NOMO-1 (cell line): Measurements from ENCODE around the gene GABPB1.

ENCODE experiments used
- DNase-seq, 2 experiments: peaks; one replicate each; lab custom pipeline; 2025; ENCODE audit not compliant: unreplicated experiment in 2 of 2; lab: John Stamatoyannopoulos, UW

GABPB1 gene

DNA sequence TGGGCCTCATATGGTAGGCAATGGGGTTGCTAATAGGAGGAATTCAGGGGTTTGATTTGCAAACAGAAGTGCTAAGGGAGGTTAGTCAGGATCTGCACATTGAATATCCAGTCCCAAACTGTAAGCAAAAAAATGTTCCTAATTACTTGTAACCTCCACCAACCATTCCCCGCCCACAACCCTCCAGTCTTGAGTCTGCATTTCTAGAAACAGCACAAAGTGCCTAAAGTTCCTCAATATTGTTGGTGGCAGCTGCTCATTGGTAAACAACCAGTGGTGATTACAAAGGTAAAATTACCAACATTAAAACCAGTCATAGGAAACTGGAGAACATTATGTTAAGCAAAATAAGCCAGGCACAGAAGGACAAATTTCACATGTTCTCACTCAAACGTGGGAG, 108.4 kb downstream of the GABPB1 start:
- no peak for DNase-seq

DNA sequence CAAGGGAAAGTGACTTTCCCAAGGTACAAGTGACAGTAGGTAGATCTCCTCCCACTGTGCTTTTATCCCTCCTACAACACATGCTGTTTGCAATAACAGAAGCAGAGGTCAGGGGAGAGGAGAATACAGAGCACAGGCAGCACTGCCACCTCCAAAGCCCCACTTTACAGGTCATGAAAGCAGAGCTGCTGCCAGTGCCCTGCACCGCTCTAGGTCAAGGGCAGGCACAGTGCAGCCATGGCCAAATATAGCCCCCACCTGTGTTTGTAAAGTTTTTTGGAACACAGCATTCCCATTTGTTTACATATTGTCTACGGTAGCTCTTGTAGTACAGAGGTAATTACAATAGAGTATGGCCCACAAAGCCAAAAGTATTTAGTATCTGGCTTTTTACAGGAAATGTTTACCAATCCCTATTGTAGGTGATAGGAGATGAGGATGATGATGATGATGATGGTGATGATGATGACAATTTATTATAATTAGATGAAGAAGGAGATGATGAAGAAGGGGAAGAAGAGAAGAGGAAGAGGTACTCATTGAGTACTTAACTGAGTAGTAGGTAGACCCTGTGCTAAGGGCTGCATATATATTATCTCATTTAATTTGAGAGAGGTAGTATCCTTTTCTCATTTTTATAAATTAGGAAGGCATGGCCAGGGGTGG, 109.9 kb downstream of the GABPB1 start:
- DNase-seq = no peak

DNA sequence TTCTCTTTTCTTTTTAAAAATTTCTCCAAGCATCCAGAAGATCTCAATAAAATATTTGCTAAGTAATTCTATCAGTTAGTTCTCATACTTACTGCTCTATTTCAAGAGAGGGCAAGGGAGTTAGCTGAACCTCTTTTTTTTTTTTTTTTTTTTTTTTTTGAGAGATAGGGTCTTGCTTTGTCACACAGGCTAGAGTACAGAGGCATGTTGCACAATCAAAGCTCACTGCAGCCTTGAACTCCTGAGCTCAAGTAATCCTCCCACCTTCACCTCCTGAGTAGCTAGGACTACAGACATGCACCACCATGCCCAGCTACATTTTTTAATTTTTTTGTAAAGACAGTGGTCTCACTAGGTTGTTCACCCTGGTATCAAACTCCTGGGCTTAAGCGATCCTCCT, 110.8 kb downstream of the GABPB1 start:
- no peak for DNase-seq

DNA sequence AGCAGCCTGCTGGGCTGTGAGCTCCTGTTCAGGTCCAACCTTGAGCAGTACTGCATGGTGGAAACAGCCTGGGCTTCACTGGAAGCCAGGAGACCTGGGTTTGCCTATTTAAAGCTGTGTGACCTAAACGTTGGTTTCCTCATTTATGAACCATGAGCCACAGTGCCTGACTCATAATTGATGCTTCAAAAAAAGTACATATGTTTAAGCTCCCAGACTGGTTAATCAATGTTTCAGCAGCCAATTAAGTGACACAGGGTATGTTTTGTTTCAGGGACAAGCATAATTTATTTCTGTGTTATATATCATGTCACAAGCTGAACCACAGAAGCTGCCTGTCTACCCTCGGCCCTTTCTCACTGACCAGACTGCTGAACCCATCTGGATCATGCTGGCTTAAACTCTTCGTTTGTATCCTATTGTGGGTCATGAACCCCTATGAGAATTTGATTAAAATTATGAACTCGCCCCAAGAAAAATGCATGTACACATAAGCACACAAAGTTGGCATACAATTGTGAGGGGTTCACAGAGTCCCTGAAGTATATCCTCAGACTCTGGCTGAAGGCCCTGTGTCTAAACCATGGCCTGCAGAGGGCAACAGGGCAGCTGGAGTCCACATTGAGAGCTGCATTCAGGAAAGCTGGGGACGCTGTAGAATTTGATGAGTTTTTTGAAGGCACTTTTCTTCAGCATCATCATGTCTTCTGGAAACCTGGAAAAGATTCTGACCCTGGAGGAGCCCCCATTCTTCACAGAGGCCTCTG, 113.1 kb downstream of the GABPB1 start:
- peak in 1 of 2 experiments; percentile 14 for DNase-seq

DNA sequence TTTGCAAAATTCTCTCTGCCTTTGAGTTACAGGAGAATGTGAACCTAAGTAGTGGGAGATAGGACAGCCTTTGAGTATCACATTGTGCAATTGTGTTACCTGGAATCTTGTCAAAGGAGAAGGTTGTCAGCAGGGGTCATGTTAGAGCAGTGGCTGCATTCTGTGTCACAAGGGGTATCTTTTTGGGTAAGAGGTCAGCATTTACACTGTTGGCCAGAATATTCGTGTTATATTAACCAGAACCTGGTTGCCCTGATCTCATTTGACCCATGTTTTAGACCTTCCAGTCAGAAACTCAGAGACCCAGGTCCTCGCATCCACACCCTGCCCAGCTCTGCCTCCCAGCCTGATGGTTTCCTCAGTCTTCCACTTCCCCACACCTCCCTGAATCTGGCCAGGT, 116.7 kb downstream of the GABPB1 start:
- no peak for DNase-seq

DNA sequence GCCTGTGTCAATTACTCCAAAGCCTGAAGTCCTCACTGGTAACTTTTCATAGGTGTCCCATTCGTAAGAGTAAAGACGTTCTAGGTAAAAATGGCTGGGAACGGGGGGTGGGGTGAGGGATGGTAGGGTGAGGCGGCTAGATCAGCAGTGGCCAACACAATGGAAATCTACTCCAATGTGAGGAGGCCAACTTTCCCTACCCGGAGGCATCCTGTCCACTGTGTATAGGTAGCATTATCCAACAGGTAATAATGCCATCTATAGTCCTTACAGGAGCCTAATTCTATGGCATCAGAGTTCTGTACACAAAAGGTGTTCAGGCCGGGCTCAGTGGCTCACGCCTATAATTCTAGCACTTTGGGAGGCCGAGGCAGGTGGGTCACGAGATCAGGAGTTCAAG, 118.6 kb downstream of the GABPB1 start:
- DNase-seq = no peak

DNA sequence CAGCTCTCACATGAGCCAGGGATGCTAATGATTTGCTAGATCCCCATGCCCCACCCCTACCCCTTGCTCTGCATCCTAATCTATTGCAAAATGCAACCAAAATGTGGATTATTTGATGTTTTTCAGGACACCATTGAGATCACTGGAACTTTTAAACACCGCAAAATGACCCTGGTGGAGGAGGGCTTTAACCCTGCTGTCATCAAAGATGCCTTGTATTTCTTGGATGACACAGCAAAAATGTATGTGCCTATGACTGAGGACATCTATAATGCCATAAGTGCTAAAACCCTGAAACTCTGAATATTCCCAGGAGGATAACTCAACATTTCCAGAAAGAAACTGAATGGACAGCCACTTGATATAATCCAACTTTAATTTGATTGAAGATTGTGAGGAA, 119.2 kb downstream of the GABPB1 start:
- DNase-seq = no peak

DNA sequence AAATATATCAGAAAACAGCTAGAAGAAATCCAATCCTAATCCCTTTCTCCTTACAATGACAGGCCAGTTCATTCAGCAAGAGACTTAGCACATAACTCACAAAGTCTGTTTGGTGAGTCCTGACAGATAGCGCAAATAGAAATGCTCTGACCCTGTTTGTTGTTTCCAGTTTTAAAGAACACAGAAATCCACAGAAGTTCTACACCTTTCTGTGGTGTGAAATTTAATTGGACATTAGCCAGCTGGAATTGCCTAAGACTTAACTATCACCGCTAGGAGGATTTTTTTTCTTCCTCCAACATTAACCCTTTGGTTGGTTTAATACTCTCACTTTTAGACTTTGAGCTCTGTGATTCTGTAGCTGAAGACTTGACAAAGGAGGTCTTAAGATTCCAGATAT, 120.2 kb downstream of the GABPB1 start:
- DNase-seq = peak in 1 of 2 experiments; percentile 6

DNA sequence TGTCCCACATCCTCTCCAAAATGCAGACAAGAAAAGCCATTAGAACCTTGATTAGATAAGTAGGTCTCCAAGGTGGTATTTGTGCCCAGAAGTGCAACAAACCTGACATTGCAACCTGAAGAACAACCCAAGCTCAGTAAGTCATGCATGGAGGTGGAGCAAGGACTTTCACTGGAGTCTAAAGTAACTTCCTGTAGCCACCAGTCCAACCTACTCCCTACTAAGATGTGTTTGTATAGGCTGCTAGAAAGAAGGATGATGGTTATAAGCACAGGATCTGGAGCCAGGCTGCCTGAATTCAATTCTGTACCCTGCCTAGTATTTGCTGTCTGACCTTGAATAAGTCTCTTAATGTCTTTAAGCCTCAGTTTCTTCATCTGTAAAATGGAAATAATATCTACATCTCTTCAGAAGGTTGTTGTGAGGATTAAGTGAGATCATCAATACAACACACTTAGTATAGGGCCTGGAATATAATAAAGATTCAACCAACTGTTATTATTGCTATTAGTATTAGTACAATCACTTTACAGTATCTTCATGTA, 121.7 kb downstream of the GABPB1 start:
- DNase-seq = no peak

DNA sequence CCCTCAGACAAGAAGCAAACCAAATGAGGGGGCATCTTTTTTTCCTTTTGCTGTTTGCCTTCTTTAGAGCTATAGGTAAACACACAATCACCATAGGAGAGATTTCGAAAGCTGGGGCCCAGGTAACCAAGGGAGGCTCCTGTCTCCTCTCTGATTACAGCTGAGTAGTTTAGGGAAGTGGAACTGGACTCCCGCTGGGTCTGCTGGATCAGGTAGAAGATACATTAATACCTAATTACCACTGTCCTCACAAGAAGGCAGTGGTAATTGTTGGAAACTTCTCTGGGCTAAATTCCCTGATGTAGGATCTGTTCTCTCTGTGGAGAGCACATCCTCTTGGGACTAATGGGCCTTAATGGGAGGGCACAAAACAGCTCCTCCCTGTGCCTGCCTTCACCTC, 122.2 kb downstream of the GABPB1 start:
- no peak for DNase-seq

DNA sequence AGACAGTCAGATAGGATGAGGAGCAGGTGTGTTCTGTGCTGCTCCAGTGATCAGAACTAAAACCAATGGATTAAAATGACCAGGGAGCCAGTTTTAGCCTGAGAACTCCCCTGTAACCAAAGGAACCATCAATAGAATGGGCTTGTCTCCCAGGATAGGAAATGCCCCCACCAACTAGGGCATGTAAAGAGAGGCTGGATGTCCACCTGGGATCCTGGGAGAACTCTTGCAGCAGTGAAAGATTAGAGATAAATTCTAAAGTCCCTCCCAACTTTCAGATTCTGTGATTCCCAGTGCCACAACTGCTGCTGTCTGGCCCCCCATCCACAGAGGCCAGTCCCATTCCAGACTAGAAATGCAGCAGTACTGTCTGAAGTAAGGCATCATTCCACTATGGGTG, 123.2 kb downstream of the GABPB1 start:
- no peak for DNase-seq

DNA sequence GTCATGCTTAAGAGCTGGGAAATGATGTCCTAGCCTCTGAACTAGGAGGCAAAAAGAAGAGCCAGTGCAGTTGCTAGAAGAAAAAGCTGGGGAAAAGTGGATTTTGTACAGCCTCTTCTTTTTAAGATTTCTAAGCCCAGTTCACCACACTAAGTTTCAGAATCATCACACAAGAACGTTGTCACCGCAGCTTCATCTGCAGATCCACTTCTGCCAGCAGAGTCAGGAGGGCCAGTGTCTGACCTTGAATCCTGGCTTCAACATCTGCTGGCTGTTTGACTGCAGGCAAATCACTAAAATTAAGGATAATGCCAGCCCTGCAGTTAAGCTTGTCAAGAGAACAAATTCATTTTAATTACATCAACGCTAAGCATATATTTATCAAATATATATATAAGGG, 125.7 kb downstream of the GABPB1 start:
- DNase-seq = no peak

DNA sequence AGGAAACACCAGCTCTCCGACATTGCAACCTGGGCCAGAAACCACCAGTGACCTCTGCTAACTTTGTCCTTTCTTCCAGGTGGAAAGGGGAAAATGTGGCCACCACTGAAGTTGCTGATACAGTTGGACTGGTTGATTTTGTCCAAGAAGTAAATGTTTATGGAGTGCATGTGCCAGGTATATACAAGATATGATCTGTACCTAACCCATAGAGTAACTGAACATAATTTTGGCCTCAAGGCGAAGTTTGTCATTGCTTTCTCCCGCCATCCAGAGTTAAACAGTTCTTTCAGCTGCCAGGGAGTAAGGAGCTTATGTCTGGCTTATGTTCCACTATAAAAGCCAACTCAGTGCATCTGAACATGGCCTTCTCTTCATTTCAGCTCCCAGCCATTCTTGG, 126.1 kb downstream of the GABPB1 start:
- no peak for DNase-seq

DNA sequence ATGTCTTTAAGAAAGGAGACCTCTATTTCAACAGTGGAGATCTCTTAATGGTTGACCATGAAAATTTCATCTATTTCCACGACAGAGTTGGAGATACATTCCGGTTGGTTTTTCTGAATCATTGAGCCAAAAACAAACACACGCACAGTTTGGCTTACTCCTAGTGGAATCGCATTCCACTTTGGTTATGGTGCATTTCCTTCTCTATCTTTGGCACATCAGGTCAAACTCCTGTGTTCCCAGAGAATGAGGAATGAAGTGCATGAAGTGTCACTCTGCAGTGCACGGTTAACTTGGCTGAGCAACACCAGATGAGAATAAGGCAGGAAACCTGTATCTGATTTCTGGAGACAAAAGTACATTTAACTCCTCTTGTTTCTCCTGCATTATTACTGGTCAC, 127.9 kb downstream of the GABPB1 start:
- DNase-seq = no peak

DNA sequence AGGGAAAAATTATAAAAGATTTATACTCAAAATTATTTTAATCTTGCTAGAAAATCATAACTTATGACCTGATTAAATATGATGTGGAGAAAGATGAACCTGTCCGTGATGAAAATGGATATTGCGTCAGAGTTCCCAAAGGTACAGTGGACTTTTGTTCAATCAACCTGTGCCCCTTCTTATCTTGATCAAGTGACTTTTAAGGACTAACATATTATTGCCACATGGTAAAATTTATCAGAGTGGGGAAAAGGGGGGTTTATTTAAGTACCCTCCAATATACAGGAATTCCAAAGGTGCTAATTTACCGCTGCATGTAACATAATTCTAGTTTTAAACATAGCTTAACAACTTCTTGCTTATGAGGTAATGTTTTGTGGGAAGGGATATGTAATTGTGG, 129.1 kb downstream of the GABPB1 start:
- no peak for DNase-seq
